ENCODE data around the gene TERT.
"Not testable (repeated sequence)": the region's sequence is repeated elsewhere in the genome, so short reads cannot be mapped to it uniquely, and the experiment has no call there.

Gene TERT

DNA sequence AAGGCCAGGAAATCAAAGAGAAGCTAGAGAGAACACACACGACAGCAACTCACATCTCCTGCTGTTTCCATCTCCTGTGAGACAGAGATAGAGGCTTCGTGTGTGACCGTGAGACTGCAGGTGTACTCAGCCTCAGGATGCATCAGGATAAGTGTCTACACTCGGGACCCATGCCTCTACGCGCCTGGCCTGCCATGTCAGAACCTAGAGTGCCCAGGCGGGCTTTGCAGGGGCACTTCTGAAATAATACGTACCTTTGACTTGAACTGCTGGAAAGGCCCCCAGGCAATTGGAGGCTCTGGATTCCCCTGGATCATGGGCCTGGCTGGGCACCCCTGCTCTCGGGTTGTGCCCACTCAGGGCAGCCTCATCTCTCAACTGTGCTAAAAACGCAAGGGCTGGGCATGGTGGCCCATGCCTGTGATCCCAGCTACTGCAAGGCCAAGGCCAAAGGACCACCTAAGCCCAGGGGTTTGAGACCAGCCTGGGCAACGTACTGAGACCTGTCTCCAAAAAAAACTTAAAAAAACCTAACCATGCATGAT is 37.1 kb upstream of the TERT start:
- DNase-seq (ENCODE audit: extremely low read depth in 1 of 2, low read depth in 1 of 2): no peak

DNA sequence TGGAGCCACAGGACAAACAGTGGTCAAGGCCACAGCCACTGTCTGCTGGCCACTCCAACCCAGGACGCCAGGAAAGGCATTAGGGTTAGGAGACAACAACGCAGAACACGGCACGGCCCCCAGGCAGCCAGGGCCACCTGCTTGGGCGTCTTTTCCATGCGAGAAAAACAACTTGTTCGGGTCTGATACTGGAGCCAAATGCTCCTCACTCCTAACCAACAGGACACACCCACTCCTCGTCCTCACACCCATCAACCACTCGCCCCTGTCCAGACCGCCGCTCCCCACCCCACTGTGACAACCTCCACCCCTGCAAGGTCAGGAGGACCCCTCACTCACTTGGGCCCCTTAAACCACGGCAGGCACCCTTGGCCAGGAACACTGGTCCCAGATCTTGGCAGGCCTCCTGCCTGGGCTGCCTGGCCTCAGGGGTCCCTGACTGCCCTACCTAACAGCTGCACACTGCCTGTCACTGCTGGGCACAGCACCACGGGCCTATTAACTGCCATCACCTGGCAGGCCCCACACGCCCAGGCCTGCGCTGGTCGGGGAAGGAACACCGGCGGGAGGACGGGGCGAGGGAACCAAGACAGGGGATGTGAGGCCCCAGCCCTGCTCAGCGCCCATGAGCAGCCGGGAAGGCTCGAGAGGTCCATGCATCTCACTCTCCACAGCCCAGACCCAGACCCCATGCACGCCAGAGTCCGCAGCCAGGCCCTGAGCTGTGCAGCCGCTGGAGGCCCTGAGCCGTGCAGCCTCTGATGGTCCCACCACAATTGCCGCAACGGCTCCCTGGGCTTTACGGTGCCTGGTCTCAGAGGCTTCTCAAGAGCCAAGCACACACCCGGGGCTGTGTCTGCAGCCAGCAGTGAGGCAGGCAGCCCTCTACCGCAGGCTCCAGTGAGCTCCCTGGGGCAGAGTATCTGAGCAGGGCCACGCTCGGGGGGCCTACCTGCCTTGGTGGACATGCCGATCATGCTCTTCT is 36.3 kb upstream of the TERT start:
- no peak for DNase-seq (ENCODE audit: extremely low read depth in 1 of 2, low read depth in 1 of 2)

DNA sequence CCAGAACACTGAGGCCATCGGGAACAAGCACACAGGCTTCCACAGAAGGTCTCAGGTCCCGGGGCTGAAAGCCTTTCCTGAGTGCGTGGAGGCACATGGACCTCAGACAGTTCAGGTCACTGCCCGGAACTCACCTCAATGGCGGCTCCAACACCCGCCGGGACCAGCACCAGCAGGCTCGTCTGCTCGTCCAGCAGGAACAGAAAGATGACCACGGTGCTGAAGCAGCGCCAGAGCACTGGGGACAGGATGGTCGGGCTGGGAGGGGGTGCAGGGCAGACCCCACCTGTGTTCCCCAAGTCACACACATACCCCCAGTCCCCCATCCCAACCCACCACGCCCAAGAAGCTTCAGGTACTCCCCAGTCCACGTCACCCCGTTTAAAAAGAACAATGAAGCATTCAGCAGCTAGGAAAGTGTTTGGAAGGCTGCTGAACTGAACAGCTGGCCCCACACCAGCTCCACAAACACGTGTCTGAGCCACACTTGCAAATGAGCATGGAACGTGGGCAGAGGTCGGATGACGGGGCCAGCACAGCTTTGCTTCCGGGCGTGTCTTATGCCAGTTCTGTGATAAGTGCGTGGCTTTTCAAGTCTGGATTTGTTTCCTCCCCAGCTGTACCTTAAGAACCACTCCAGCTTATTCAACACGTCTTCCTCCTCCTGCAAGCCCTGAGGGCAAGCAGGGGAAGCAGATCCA is 35.4 kb upstream of the TERT start:
- no peak for DNase-seq (ENCODE audit: extremely low read depth in 1 of 2, low read depth in 1 of 2)

DNA sequence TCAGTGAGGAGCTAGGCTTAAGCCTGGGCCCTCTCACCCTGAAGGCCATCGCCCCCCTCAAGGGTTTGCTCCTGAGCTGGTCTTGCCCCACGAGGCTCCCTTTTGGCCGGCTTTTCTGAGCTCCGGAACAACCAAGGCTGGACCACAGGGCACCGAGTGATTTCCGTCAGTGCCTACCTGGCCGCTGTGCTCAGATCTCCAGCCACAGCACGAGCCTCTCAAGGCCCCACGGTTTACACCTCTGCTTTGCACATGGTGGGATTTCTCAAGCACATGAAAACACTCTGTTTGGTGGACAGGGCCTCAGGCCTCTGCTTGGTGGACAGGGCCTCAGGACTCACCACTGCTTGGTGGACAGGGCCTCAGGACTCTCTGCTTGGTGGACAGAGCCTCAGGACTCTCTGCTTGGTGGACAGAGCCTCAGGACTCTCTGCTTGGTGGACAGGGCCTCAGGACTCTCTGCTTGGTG is 34.3 kb upstream of the TERT start:
- no peak for DNase-seq (ENCODE audit: extremely low read depth in 1 of 2, low read depth in 1 of 2)

DNA sequence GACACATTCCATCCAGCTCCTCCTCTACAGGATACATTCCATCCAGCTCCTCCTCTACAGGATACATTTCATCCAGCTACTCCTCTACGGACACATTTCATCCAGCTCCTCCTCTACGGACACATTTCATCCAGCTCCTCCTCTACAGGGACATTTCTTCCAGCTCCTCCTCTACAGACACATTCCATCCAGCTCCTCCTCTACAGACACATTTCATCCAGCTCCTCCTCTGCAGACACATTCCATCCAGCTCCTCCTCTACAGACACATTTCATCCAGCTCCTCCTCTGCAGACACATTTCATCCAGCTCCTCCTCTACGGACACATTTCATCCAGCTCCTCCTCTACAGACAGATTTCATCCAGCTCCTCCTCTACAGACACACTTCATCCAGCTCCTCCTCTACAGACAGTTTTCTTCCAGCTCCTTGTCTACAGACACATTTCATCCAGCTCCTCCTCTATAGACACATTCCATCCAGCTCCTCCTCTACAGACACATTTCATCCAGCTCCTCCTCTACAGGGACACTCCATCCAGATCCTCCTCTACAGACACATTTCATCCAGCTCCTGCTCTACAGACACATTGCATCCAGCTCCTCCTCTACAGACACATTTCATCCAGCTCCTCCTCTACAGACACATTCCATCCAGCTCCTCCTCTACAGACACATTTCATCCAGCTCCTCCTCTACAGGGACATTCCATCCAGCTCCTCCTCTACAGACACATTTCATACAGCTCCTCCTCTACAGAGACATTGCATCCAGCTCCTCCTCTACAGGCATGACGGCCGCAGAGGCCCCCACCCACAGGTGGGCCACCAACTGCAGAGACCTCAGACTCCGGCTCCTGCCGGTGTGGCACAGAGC is 33.6 kb upstream of the TERT start:
- not testable (repeated sequence) for DNase-seq (ENCODE audit: extremely low read depth in 1 of 2, low read depth in 1 of 2)

DNA sequence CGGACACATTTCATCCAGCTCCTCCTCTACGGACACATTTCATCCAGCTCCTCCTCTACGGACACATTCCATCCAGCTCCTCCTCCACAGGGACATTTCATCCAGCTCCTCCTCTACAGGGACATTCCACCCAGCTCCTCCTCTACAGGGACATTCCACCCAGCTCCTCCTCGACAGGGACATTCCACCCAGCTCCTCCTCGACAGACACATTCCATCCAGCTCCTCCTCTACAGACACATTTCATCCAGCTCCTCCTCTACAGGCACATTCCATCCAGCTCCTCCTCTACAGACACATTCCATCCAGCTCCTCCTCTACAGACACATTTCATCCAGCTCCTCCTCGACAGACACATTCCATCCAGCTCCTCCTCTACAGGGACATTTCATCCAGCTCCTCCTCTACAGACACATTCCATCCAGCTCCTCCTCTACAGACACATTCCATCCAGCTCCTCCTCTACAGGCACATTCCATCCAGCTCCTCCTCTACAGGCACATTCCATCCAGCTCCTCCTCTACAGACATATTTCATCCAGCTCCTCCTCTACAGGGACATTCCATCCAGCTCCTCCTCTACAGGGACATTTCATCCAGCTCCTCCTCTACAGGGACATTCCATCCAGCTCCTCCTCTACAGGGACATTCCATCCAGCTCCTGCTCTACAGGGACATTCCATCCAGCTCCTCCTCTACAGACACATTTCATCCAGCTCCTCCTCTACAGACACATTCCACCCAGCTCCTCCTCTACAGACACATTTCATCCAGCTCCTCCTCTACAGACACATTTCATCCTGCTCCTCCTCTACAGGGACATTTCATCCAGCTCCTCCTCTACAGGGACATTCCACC is 32.3 kb upstream of the TERT start:
- not testable (repeated sequence) for DNase-seq (ENCODE audit: extremely low read depth in 1 of 2, low read depth in 1 of 2)

DNA sequence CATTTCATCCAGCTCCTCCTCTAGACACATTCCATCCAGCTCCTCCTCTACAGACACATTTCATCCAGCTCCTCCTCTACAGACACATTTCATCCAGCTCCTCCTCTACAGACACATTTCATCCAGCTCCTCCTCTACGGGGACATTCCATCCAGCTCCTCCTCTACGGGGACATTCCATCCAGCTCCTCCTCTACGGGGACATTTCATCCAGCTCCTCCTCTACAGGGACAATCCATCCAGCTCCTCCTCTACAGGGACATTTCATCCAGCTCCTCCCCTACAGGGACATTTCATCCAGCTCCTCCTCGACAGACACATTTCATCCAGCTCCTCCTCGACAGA is 31.6 kb upstream of the TERT start:
- not testable (repeated sequence) for DNase-seq (ENCODE audit: extremely low read depth in 1 of 2, low read depth in 1 of 2)

DNA sequence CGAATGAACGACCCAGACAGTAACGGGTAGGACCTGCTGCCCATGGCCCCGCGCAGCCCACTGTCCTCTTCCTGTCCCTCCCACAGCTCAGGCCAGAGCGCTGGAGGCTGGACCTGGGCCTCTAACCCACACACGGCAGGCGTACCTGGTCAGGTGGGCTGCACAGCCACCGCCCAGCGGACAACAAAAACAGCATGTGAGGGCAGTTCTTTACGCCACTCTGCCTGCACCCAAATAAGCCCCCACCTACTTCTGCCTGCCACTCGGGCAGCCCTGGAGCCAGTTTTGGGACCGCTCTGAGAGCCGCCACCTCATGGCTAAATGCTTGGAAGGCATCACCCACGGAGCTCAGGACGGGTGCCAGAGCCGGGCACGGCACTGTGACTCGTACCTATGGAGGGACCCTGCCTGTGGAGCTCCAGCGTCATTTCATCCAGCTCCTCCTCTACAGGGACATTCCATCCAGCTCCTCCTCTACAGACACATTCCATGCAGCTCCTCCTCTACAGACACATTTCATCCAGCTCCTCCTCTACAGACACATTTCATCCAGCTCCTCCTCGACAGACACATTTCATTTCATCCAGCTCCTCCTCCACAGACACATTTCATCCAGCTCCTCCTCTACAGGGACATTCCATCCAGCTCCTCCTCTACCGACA is 31.1 kb upstream of the TERT start:
- DNase-seq (ENCODE audit: extremely low read depth in 1 of 2, low read depth in 1 of 2): no peak

DNA sequence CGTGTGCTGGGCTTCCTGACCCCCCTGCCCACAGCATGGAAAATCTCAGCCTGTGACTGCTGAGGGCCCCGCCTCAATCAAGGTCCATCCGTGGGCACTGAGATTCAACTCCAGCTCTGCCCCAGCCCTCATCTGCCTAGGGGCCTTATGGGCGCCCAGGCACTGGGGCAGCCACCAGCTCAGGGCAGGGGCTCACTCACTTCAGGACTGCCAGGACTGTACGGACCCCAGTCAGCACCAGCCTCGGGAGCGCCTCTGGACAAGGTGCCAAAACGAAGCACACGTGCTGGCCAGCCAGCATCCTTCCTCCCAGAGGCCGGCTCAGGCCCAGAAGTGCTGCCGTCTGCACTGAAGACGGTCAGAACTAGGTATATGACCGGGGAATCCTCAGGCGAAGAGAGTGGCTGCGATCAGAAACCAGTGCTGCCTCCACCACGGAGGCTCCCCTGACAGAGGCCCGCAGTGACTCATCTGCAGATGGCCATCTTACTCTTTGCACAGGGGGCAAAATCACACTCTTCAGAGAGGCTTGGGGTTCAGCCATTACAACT is 30.4 kb upstream of the TERT start:
- DNase-seq (ENCODE audit: extremely low read depth in 1 of 2, low read depth in 1 of 2): no peak

DNA sequence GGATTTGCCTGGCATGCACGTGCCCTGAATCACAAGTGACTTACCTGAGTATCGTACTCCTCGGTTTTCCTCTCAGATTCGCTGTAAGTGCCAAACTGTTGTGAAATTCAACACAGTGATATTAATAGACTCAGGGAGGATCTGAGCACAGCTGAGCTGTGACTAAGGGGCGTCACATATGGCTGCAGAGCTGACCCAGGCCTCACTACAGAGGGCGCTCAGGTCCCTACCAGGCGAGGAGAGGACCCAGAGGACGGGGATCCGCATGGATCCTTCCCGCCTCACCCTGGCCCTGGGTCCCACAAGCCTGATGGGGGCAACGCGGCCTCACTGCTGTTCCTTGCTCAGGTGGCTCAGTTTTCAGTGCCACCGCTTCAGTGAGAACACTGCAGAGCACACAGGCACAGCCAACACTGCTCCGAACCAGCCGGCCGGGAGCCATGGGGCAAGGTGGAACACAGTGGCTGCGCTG is 29.9 kb upstream of the TERT start:
- DNase-seq (ENCODE audit: extremely low read depth in 1 of 2, low read depth in 1 of 2): no peak

DNA sequence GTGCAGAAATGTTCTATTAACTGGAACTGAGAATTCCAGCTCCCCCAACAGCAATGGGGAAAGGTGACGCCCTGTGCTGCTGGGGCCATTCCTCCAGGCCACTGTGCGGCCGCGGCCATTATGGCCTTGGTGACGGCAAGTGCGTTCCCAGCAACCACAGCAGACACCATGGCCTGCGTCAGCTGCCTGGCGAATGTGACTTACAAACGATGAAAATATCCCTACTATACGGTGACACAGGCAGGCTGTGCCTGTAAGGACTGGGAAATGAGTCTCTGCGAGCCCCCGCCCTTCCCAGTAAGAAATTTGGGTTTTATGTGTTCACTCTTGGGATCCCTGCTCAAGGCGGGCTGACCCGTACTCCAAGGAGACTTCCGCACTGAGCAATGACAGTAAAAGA is 29.4 kb upstream of the TERT start:
- DNase-seq (ENCODE audit: extremely low read depth in 1 of 2, low read depth in 1 of 2): no peak

DNA sequence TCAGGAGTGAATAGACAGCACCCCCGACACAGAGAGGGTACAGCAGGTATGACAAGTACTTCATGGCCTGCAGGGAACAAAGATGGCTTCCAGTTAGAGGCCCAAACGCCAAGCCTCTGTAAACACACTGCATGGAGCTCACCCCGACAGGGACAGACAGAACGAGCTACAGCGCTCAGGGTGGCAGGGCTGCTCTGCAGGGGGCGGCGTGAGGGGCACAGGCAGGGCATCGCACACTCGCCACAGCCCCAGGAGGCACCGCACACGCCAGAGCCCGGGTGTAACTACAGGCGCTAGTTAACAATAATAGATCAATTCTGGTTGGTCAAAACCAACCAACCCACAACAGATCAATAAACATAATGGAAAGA is 28.9 kb upstream of the TERT start:
- no peak for DNase-seq (ENCODE audit: extremely low read depth in 1 of 2, low read depth in 1 of 2)

DNA sequence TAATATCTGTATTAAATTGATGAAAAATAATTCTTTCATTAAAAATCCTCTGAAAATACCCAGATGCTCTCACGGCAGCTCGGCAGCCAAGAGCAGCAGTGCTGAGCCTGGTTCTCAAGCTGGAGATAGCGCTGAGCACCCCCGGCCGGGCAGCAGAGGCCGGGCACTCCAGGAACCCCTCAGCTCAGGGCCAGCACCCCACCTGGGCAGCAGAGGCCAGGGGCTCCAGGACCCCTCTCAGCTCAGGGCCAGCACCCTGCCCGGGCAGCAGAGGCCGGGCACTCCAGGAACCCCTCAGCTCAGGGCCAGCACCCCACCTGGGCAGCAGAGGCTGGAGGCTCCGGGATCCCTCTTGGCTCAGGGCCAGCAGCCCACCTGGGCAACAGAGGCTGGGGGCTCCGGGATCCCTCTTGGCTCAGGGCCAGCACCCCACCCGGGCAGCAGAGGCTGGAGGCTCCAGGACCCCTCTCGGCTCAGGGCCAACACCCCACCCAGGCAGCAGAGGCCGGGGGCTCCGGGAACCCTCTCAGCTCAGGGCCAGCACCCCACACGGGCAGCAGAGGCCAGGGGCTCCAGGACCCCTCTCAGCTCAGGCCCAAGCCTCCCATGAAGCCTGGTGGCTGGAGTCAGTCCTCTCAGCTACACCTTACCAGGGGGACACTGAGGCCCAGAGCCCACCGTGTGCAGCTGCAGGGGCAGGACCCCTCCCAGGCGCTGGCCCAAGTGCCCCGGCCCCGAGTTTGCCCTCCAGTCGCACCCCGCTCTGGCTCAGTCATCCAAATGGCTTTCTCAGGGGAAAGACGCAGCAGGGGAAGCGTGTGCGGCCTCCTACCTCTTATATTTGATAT is 28.3 kb upstream of the TERT start:
- DNase-seq (ENCODE audit: extremely low read depth in 1 of 2, low read depth in 1 of 2): no peak

DNA sequence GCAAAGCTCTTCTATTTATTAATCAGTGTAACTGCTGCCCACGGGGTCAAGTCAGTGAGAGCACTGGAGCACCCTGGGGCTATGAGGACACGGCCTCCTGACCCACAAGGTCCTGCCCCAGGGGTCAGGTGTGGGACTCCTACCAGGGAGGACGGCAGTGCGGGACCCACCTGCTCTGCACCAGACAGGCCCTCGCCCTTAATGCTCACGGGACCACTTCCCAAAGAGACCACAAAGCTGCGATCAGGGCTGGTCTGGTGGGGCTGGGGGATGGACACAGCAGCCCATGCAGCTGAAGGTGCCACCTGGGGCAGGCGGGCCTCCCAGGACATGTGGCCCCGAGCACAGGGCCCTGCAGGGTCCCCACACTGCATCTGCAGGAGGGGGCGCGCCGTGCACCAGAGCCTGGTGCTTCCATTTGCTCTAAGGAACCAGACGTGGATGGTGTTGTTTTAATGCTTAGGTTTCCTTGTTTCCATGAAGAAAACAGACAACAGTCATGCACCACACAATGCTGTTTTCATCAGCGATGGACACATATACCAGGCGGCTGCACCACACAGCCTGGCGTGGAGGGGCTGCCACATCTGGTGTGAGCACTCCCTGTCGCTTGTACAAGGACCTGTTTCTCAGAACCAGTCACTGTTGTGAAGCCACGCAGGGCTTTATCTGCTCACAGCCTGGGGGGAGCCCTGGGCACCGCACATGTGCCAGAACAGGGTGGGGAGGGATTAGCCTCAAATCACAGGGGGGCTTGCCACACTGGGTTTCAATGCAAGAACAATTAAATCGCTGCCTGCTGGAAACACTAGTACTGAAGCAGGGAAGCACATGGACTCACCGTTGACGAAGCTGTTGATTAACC is 27.4 kb upstream of the TERT start:
- DNase-seq (ENCODE audit: extremely low read depth in 1 of 2, low read depth in 1 of 2): no peak

DNA sequence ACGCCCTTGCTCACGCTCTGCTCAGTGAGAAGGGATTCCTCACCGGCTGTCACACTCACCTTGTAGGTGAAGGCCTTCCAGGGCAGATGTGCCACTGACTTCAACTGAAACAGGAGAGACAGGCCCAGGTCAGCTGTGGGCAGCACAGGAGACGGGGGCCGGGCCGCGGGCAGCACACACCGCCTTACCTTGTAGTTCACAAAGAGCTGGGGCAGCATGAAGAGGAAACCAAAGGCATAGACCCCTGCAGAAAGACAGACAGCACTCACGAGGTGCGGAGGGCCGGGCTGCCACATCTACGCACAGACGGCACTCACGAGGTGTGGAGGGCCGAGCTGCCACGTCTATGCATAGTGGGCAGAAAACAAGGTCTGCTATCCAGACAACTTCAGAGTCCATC is 26.7 kb upstream of the TERT start:
- no peak for DNase-seq (ENCODE audit: extremely low read depth in 1 of 2, low read depth in 1 of 2)

DNA sequence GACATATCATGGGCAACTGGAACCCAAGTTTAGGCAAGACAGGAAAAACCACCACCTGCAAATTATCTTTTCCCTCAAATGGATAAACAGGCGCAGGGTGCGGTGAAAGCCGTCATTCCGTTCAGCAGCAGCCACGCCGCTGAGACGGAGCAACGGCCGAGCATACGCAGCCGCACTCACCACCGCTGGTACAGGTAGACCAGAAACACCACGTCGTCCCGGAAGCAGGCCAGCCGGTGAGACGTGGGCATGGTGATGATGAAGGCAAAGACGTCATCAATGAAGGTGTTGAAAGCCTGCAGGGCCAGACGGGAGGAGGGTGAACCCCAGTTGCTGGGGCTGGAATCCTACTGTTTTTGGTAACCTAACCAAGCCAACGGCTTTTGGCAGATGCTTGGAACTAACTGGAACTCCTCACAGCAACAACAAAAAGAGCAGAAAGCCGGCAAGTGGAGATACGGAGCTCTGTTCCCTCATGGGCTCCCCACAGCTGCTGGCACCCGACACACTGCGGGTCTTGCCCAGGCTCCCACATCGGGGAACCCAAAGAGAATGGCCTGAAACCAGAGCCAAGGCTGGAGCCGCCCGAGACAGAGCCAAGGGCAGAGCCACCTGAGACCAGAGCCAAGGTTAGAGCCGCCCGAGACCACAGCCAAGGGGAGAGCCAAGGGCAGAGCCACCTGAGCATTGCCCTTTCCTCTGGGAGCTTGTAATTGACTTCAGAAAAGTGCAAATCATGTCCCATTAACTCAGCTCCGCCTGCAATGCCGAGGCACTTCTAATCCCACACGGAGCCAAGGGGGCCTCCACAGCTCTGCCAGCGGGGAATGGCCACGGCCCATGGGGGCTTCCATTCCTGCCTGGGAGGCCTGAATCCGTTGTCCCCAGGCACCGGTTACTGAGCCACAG is 25.8 kb upstream of the TERT start:
- no peak for DNase-seq (ENCODE audit: extremely low read depth in 1 of 2, low read depth in 1 of 2)
